Measurements from ENCODE around the gene HOXA6.

GRCh38 chr7:27144781-27145164, 2.8 kb downstream of the HOXA6 start:
- no peak for TF ChIP-seq CTCF (IDR thresholded peaks at IDR 0.05)
- TF ChIP-seq EZH2 (IDR thresholded peaks at IDR 0.05; ENCODE audit: borderline replicate concordance, insufficient read depth, low read depth, low read length, poor library complexity, severe bottlenecking), result no peak

All from B cell (primary cell).